Mesenchymal stem cell (in vitro differentiated cells and primary cell): ENCODE data around the gene KLHL29.
A peak's percentile ranks its signal among the peaks of the same experiment; 100 is the strongest.

ENCODE experiments used
- DNase-seq: peaks from one replicate; pipeline ENCODE4 v3.0.0-alpha.2; 2013
- H2AFZ ChIP-seq: one replicate; pipeline ENCODE4 v1.6.1; 2013; ENCODE audit warnings: low read depth, mild to moderate bottlenecking, control low read depth, inconsistent platforms, low read length, moderate library complexity
- H2AK5ac ChIP-seq: 2 replicates; pipeline ENCODE4 v1.6.1; 2013; ENCODE audit warnings: low read length, moderate library complexity, mild to moderate bottlenecking, inconsistent platforms; ENCODE audit not compliant: severe bottlenecking
- H2BK120ac ChIP-seq: one replicate; pipeline ENCODE4 v1.6.1; 2013; ENCODE audit warnings: low read depth, mild to moderate bottlenecking, inconsistent platforms, low read length, moderate library complexity
- H2BK12ac ChIP-seq, 2 experiments: one replicate each; pipeline ENCODE4 v1.6.1; 2013; ENCODE audit warnings: inconsistent platforms in 2 of 2, low read length in 2 of 2, mild to moderate bottlenecking in 2 of 2, moderate library complexity in 2 of 2, control low read depth in 1 of 2
- H2BK15ac ChIP-seq: one replicate; pipeline ENCODE4 v1.6.1; 2013; ENCODE audit warnings: mild to moderate bottlenecking, low read depth, inconsistent platforms; ENCODE audit not compliant: poor library complexity, severe bottlenecking
- H2BK5ac ChIP-seq: 2 replicates; pipeline ENCODE4 v1.6.1; 2013; ENCODE audit warnings: low read depth, mild to moderate bottlenecking, low read length, control low read depth, inconsistent platforms; ENCODE audit not compliant: poor library complexity, severe bottlenecking
- H3K14ac ChIP-seq, 2 experiments: one replicate each; pipeline ENCODE4 v1.6.1; 2013; ENCODE audit warnings: inconsistent platforms in 2 of 2, low read length in 2 of 2, control low read depth in 1 of 2, mild to moderate bottlenecking in 1 of 2, moderate library complexity in 1 of 2
- H3K18ac ChIP-seq, 2 experiments: one replicate each; pipeline ENCODE4 v1.6.1; 2013; ENCODE audit warnings: inconsistent platforms in 2 of 2, low read length in 2 of 2, control low read depth in 1 of 2, low read depth in 1 of 2, mild to moderate bottlenecking in 1 of 2
- H3K23ac ChIP-seq, 2 experiments: one replicate each; pipeline ENCODE4 v1.6.1; 2013; ENCODE audit warnings: inconsistent platforms in 2 of 2, low read length in 2 of 2, mild to moderate bottlenecking in 2 of 2, moderate library complexity in 2 of 2, control low read depth in 1 of 2
- H3K27ac ChIP-seq: 2 replicates; pipeline ENCODE4 v1.5.1; 2013; ENCODE audit warnings: mild to moderate bottlenecking, moderate library complexity, low read length, control low read depth, inconsistent platforms; ENCODE audit not compliant: poor library complexity, severe bottlenecking
- H3K27me3 ChIP-seq, 2 experiments: 2 replicates each; pipeline versions ENCODE4 v1.6.1 to v1.7.0; 2013; ENCODE audit warnings: low read length in 2 of 2, mild to moderate bottlenecking in 2 of 2, moderate library complexity in 2 of 2, control low read depth in 1 of 2, inconsistent platforms in 1 of 2; ENCODE audit not compliant: control insufficient read depth in 1 of 2, insufficient read depth in 1 of 2
- H3K36me3 ChIP-seq, 2 experiments: 2 replicates each; pipeline versions ENCODE4 v1.6.1 to v1.7.0; 2013; ENCODE audit warnings: low read length in 2 of 2, control low read depth in 1 of 2, inconsistent platforms in 1 of 2, low read depth in 1 of 2, mild to moderate bottlenecking in 1 of 2; ENCODE audit not compliant: insufficient read depth in 2 of 2, control insufficient read depth in 1 of 2
- H3K4ac ChIP-seq, 2 experiments: one replicate each; pipeline ENCODE4 v1.6.1; 2013; ENCODE audit warnings: inconsistent platforms in 2 of 2, low read length in 2 of 2, mild to moderate bottlenecking in 2 of 2, moderate library complexity in 2 of 2, control low read depth in 1 of 2, low read depth in 1 of 2
- H3K4me1 ChIP-seq: 2 replicates; pipeline ENCODE4 v1.6.1; 2013; ENCODE audit warnings: low read depth, low read length, control low read depth; ENCODE audit not compliant: control insufficient read depth, insufficient read depth
- H3K4me2 ChIP-seq: 2 replicates; pipeline ENCODE4 v1.6.1; 2013; ENCODE audit warnings: low read length, mild to moderate bottlenecking, inconsistent platforms; ENCODE audit not compliant: poor library complexity, severe bottlenecking
- H3K4me3 ChIP-seq, 2 experiments: 2 replicates each; pipeline versions ENCODE4 v1.5.1 to v1.7.0; 2013; ENCODE audit warnings: low read length in 2 of 2, mild to moderate bottlenecking in 2 of 2, control low read depth in 1 of 2, low read depth in 1 of 2; ENCODE audit not compliant: insufficient read depth in 1 of 2
- H3K79me1 ChIP-seq: replicated peaks from 2 replicates; pipeline ENCODE4 v1.6.1; 2013; ENCODE audit warnings: mild to moderate bottlenecking, control low read depth, low read length, inconsistent platforms; ENCODE audit not compliant: poor library complexity, severe bottlenecking
- H3K9ac ChIP-seq: 2 replicates; pipeline ENCODE4 v1.7.0; 2013; ENCODE audit warnings: mild to moderate bottlenecking, low read length, moderate library complexity
- H3K9me3 ChIP-seq: 2 replicates; pipeline ENCODE4 v1.7.0; 2013; ENCODE audit warnings: mild to moderate bottlenecking, low read length; ENCODE audit not compliant: control insufficient read depth
- H4K8ac ChIP-seq: one replicate; pipeline ENCODE4 v1.6.1; 2013; ENCODE audit warnings: inconsistent platforms, mild to moderate bottlenecking, low read length, moderate library complexity
- H4K91ac ChIP-seq: one replicate; pipeline ENCODE4 v1.6.1; 2013; ENCODE audit warnings: mild to moderate bottlenecking, low read length, inconsistent platforms
- WGBS: methylation state at CpG from one replicate; pipeline ENCODE4 v1.1.7; 2013; ENCODE audit warnings: mixed read lengths; 5-methylcytosine and 5-hydroxymethylcytosine counted together

The KLHL29 gene

GRCh38 chr2:23694058-23695045 is 309.4 kb downstream of the KLHL29 start:
- no peak overlapping the region for H3K4me2 ChIP-seq
- no peak overlapping the region for H2AFZ ChIP-seq
- H3K9me3 ChIP-seq = peaks cover 1% of the 10 kb centered on the region
- no peak overlapping the region for H3K4me3 ChIP-seq
- H2AK5ac ChIP-seq = no peak overlapping the region
- H2BK5ac ChIP-seq = no peak overlapping the region
- H3K23ac ChIP-seq = no peak overlapping the region
- H3K27ac ChIP-seq = no peak overlapping the region
- no peak overlapping the region for H2BK120ac ChIP-seq
- no peaks in the 10 kb centered on the region for H3K79me1 ChIP-seq
- no peak for DNase-seq
- H3K14ac ChIP-seq = no peak overlapping the region
- no peak overlapping the region for H3K18ac ChIP-seq
- no peak overlapping the region for H3K9ac ChIP-seq
- WGBS = 92% methylated on average over 21 of the region's 21 CpGs
- H2BK15ac ChIP-seq = no peak overlapping the region
- peaks cover 5% of the 10 kb centered on the region for H3K4me1 ChIP-seq
- no peak overlapping the region for H4K91ac ChIP-seq
- H2BK12ac ChIP-seq = no peak overlapping the region
- no peaks in the 10 kb centered on the region for H3K27me3 ChIP-seq
- H3K36me3 ChIP-seq = peaks cover 67 to 83% of the 10 kb centered on the region in 2 experiments
- H4K8ac ChIP-seq = no peak overlapping the region
- no peak overlapping the region for H3K4ac ChIP-seq

- whole genome bisulfite sequencing = 97% methylated on average over 22 of the region's 24 CpGs
- H3K4ac ChIP-seq = no peak overlapping the region
- H3K9ac ChIP-seq = no peak overlapping the region
- H2BK15ac ChIP-seq = no peak overlapping the region
- no peak for DNase-seq
- no peak overlapping the region for H2AK5ac ChIP-seq
- peaks cover 4% of the 10 kb centered on the region for H3K4me1 ChIP-seq
- no peak overlapping the region for H3K14ac ChIP-seq
- H3K36me3 ChIP-seq = peaks cover 67 to 93% of the 10 kb centered on the region in 2 experiments
- H2AFZ ChIP-seq = no peak overlapping the region
- no peak overlapping the region for H3K4me2 ChIP-seq
- no peak overlapping the region for H2BK120ac ChIP-seq
- H3K79me1 ChIP-seq = no peaks in the 10 kb centered on the region
- peaks cover 8% of the 10 kb centered on the region for H3K9me3 ChIP-seq
- H2BK12ac ChIP-seq = no peak overlapping the region
- H4K8ac ChIP-seq = no peak overlapping the region
- no peak overlapping the region for H3K23ac ChIP-seq
- H3K18ac ChIP-seq = no peak overlapping the region
- H3K27ac ChIP-seq = no peak overlapping the region
- H3K4me3 ChIP-seq = no peak overlapping the region
- H4K91ac ChIP-seq = peak overlapping the region; percentile 21
- no peak overlapping the region for H2BK5ac ChIP-seq
- no peaks in the 10 kb centered on the region for H3K27me3 ChIP-seq
These were observed 310.4 kb downstream of the KLHL29 start for GRCh38 chr2:23695214-23695889.

- Histone ChIP-seq H3K27ac (no peak overlapping the region), H4K8ac (no peak overlapping the region), H3K23ac (no peak overlapping the region), H3K4me2 (no peak overlapping the region), H2AFZ (no peak overlapping the region), H2BK12ac (no peak overlapping the region), H4K91ac (no peak overlapping the region), H3K27me3 (no peaks in the 10 kb centered on the region), H3K4me1 (peaks cover 6% of the 10 kb centered on the region), H3K79me1 (no peaks in the 10 kb centered on the region), H2BK120ac (no peak overlapping the region), H3K36me3 (peaks cover 64 to 96% of the 10 kb centered on the region in 2 experiments), H3K9ac (no peak overlapping the region), H2BK15ac (no peak overlapping the region), H2BK5ac (no peak overlapping the region), H3K14ac (no peak overlapping the region), H3K9me3 (peaks cover 8% of the 10 kb centered on the region), H2AK5ac (no peak overlapping the region), H3K18ac (no peak overlapping the region), H3K4ac (no peak overlapping the region), H3K4me3 (no peak overlapping the region)
- 96% methylated on average over 31 of the region's 32 CpGs for WGBS
- DNase-seq = no peak
These were observed 311.1 kb downstream of the KLHL29 start for GRCh38 chr2:23695890-23696751.
